ENCODE results near the gene BLTP3A.
"Not testable (repeated sequence)": the region's sequence is repeated elsewhere in the genome, so short reads cannot be mapped to it uniquely, and the experiment has no call there.

Gene BLTP3A

GRCh38 chr6:34756513-34756856 lies 35.4 kb upstream of the BLTP3A start:
- not testable (repeated sequence) for H3K36me3 ChIP-seq (replicated peaks; ENCODE audit: insufficient read depth, low read length); H4K20me1 ChIP-seq (ENCODE audit: insufficient read depth, low read length); H3K9me2 ChIP-seq (replicated peaks; ENCODE audit: insufficient read depth, low read length); H3F3A ChIP-seq (ENCODE audit: insufficient read depth, low read length); H3K9me3 ChIP-seq (replicated peaks; ENCODE audit: insufficient read depth, low read length); H3K27me3 ChIP-seq (replicated peaks; ENCODE audit: insufficient read depth, low read length); H3K4me1 ChIP-seq (ENCODE audit: low read length)
- Histone ChIP-seq H2AFZ (ENCODE audit: low read length) (peak overlapping the region; percentile 98), H3K4me2 (ENCODE audit: low read depth, low read length) (peak overlapping the region; percentile 51; the same call in 1 of the 2 replicates), H3K4me3 (ENCODE audit: low read length) (peak overlapping the region; percentile 84), H3K79me2 (ENCODE audit: low read length) (peaks cover 39% of the 10 kb centered on the region), H3K27ac (ENCODE audit: low read length) (peak overlapping the region; percentile 83; the same call in 1 of the 2 replicates), H3K9ac (ENCODE audit: low read length) (peak overlapping the region; percentile 88)
- DNase-seq: peak; percentile 54
- peak; percentile 31 for TF ChIP-seq CTCF (IDR thresholded peaks at IDR 0.05; ENCODE audit: low read length)

GRCh38 chr6:34757687-34758274 lies 34.1 kb upstream of the BLTP3A start:
- H4K20me1 ChIP-seq (ENCODE audit: insufficient read depth, low read length): no peaks in the 10 kb centered on the region
- no peaks in the 10 kb centered on the region for H3K4me1 ChIP-seq (ENCODE audit: low read length)
- H3K36me3 ChIP-seq (replicated peaks; ENCODE audit: insufficient read depth, low read length): 0 out of 2 replicates have a peak, but pooled peaks cover under 1% of the 10 kb centered on the region
- H3K9me3 ChIP-seq (replicated peaks; ENCODE audit: insufficient read depth, low read length): no peaks in the 10 kb centered on the region
- H3K4me2 ChIP-seq (ENCODE audit: low read depth, low read length): peak overlapping the region; percentile 81
- no peak for DNase-seq
- peak overlapping the region; percentile 84 for H3K4me3 ChIP-seq (ENCODE audit: low read length)
- H3K79me2 ChIP-seq (ENCODE audit: low read length): peaks cover 45% of the 10 kb centered on the region
- H3F3A ChIP-seq (ENCODE audit: insufficient read depth, low read length): peaks cover 9% of the 10 kb centered on the region
- no peaks in the 10 kb centered on the region for H3K9me2 ChIP-seq (replicated peaks; ENCODE audit: insufficient read depth, low read length)
- H3K9ac ChIP-seq (ENCODE audit: low read length): peak overlapping the region; percentile 88
- no peak for TF ChIP-seq EZH2phosphoT487 (IDR thresholded peaks at IDR 0.05; ENCODE audit: low read length)
- no peak for TF ChIP-seq EZH2 (optimal IDR thresholded peaks at IDR 0.05; ENCODE audit: low read depth, low read length)
- H3K27me3 ChIP-seq (replicated peaks; ENCODE audit: insufficient read depth, low read length): no peaks in the 10 kb centered on the region
- H3K27ac ChIP-seq (ENCODE audit: low read length): peak overlapping the region; percentile 83; the same call in 1 of the 2 replicates
- peak overlapping the region; percentile 81 for H2AFZ ChIP-seq (ENCODE audit: low read length)

GRCh38 chr6:34760108-34760507 lies 31.8 kb upstream of the BLTP3A start:
- Histone ChIP-seq H3K4me2 (ENCODE audit: low read depth, low read length) (no peak overlapping the region), H3K36me3 (replicated peaks; ENCODE audit: insufficient read depth, low read length) (0 out of 2 replicates have a peak, but pooled peaks cover 4% of the 10 kb centered on the region), H3K9me2 (replicated peaks; ENCODE audit: insufficient read depth, low read length) (no peaks in the 10 kb centered on the region), H2AFZ (ENCODE audit: low read length) (no peak overlapping the region), H3K27ac (ENCODE audit: low read length) (no peak overlapping the region), H4K20me1 (ENCODE audit: insufficient read depth, low read length) (no peaks in the 10 kb centered on the region), H3K79me2 (ENCODE audit: low read length) (peaks cover 49% of the 10 kb centered on the region), H3F3A (ENCODE audit: insufficient read depth, low read length) (peaks cover 9% of the 10 kb centered on the region), H3K4me3 (ENCODE audit: low read length) (no peak overlapping the region), H3K27me3 (replicated peaks; ENCODE audit: insufficient read depth, low read length) (no peaks in the 10 kb centered on the region), H3K4me1 (ENCODE audit: low read length) (no peaks in the 10 kb centered on the region), H3K9ac (ENCODE audit: low read length) (no peak overlapping the region), H3K9me3 (replicated peaks; ENCODE audit: insufficient read depth, low read length) (no peaks in the 10 kb centered on the region)
- DNase-seq: no peak
- TF ChIP-seq CTCF (IDR thresholded peaks at IDR 0.05; ENCODE audit: low read length) (no peak), EZH2 (optimal IDR thresholded peaks at IDR 0.05; ENCODE audit: low read depth, low read length) (no peak), EZH2phosphoT487 (IDR thresholded peaks at IDR 0.05; ENCODE audit: low read length) (no peak)

GRCh38 chr6:34761681-34762080 lies 30.2 kb upstream of the BLTP3A start:
- H3K27me3 ChIP-seq (replicated peaks; ENCODE audit: insufficient read depth, low read length); H3K9me3 ChIP-seq (replicated peaks; ENCODE audit: insufficient read depth, low read length); H3K9ac ChIP-seq (ENCODE audit: low read length); H3K4me3 ChIP-seq (ENCODE audit: low read length); H3K4me2 ChIP-seq (ENCODE audit: low read depth, low read length); H3K4me1 ChIP-seq (ENCODE audit: low read length); DNase-seq; H4K20me1 ChIP-seq (ENCODE audit: insufficient read depth, low read length); H3K9me2 ChIP-seq (replicated peaks; ENCODE audit: insufficient read depth, low read length); H2AFZ ChIP-seq (ENCODE audit: low read length); H3K36me3 ChIP-seq (replicated peaks; ENCODE audit: insufficient read depth, low read length); H3K27ac ChIP-seq (ENCODE audit: low read length); H3F3A ChIP-seq (ENCODE audit: insufficient read depth, low read length): not testable (repeated sequence)
- peaks cover 58% of the 10 kb centered on the region for H3K79me2 ChIP-seq (ENCODE audit: low read length)

All from MM.1S (cell line).